Muscle layer of duodenum (tissue), 2 donors: ENCODE data around the gene MYORG.
A peak's percentile ranks its signal among the peaks of the same experiment; 100 is the strongest.

Experiments used
- H3K27ac ChIP-seq: one replicate; pipeline ENCODE4 v1.7.0; 2013; ENCODE audit warnings: mild to moderate bottlenecking, low read length
- H3K27me3 ChIP-seq: one replicate; pipeline ENCODE4 v1.7.0; 2013; ENCODE audit warnings: low read depth, mild to moderate bottlenecking, control low read depth, low read length
- H3K36me3 ChIP-seq, 2 donors: one replicate each; pipeline ENCODE4 v1.7.0; 2013; ENCODE audit warnings: low read length in 2 of 2, control low read depth in 1 of 2, mild to moderate bottlenecking in 1 of 2; ENCODE audit not compliant: insufficient read depth in 2 of 2, control insufficient read depth in 1 of 2
- H3K4me1 ChIP-seq, 2 donors: one replicate each; pipeline ENCODE4 v1.7.0; 2013; ENCODE audit warnings: low read length in 2 of 2, mild to moderate bottlenecking in 2 of 2, control low read depth in 1 of 2, moderate library complexity in 1 of 2; ENCODE audit not compliant: insufficient read depth in 2 of 2, control insufficient read depth in 1 of 2
- H3K4me3 ChIP-seq, 2 donors: one replicate each; pipeline ENCODE4 v1.7.0; 2013; ENCODE audit warnings: low read length in 2 of 2, low read depth in 1 of 2, mild to moderate bottlenecking in 1 of 2
- H3K9me3 ChIP-seq, 2 donors: one replicate each; pipeline ENCODE4 v1.7.0; 2013; ENCODE audit warnings: low read length in 2 of 2, control low read depth in 1 of 2, mild to moderate bottlenecking in 1 of 2; ENCODE audit not compliant: control insufficient read depth in 1 of 2
- donor health status: healthy.

MYORG gene

GRCh38 chr9:34328987-34329832, 47.5 kb downstream of the MYORG start, which contains the start of the genes KIF24 and NUDT2:
TSS of gene KIF24 (minus strand) at chr9:34329268. CDS start at chr9:34311346, 17,922 bp downstream.
TSS of gene NUDT2 (plus strand) at chr9:34329569. CDS start at chr9:34339040, 9,471 bp downstream.
- no peaks in the 10 kb centered on the region for H3K9me3 ChIP-seq
- no peaks in the 10 kb centered on the region for H3K27me3 ChIP-seq
- H3K27ac ChIP-seq = peak within 1 kb of the TSS; percentile 98
- peak within 1 kb of the TSS; percentile 81 to 95 for H3K4me3 ChIP-seq
- no peaks in the 10 kb centered on the region for H3K36me3 ChIP-seq
- H3K4me1 ChIP-seq = peaks cover 0 to 19% of the 10 kb centered on the region in 2 donors

- peak overlapping the region; percentile 81 to 95 for H3K4me3 ChIP-seq
- peak overlapping the region; percentile 68 for H3K27ac ChIP-seq
- H3K4me1 ChIP-seq = peaks cover 0 to 15% of the 10 kb centered on the region in 2 donors
- H3K36me3 ChIP-seq = no peaks in the 10 kb centered on the region
- no peaks in the 10 kb centered on the region for H3K9me3 ChIP-seq
- H3K27me3 ChIP-seq = no peaks in the 10 kb centered on the region
These were observed 48.2 kb downstream of the MYORG start for GRCh38 chr9:34328500-34328986.

DNA sequence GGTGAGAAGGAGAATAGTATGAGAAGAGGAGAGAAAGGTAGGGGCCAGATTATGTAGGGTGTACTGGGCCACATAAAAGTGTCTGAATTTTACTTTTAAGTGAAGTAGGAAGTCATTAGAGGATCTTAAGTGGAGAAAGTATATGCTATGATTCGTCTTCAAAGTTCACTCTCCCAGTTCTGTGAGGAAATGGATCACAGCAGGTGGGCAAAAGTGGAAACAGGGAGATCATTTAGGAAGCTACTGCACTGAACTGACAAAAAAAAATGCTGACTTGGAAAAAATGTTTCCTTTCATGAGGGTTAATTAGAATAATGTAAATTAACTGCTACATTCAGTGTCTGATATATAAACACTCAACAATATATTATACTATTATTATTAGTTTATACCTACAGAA, 50.0 kb downstream of the MYORG start:
- Histone ChIP-seq H3K27me3 (no peaks in the 10 kb centered on the region), H3K4me3 (no peak overlapping the region), H3K27ac (no peak overlapping the region), H3K36me3 (no peaks in the 10 kb centered on the region), H3K4me1 (peaks cover 0 to 7% of the 10 kb centered on the region in 2 donors), H3K9me3 (no peaks in the 10 kb centered on the region)

GRCh38 chr9:34322899-34323591, 53.7 kb downstream of the MYORG start:
- Histone ChIP-seq H3K4me1 (no peaks in the 10 kb centered on the region), H3K4me3 (no peak overlapping the region), H3K9me3 (no peaks in the 10 kb centered on the region), H3K27ac (no peak overlapping the region), H3K27me3 (no peaks in the 10 kb centered on the region), H3K36me3 (no peaks in the 10 kb centered on the region)

DNA sequence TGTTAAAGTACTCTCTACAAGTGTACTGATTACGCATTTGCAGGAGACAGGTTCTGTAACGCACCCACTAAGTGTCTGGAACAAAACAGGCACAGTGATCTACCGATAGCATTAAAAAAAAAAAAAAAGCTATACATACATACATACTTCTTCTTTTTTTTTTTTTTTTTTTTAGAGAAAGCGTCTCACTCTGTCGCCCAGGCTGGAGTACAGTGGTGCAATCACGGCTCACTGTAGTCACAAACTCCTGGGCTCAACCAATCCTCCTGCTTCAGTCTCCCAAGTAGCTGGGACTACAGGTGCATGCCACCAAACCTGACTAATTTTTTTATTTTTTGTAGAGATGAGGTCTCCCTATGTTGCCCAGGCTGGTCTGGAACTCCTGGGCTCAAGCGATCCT, 55.2 kb downstream of the MYORG start:
- no peaks in the 10 kb centered on the region for H3K4me1 ChIP-seq
- H3K4me3 ChIP-seq = no peak overlapping the region
- H3K27ac ChIP-seq = no peak overlapping the region
- no peaks in the 10 kb centered on the region for H3K9me3 ChIP-seq
- no peaks in the 10 kb centered on the region for H3K27me3 ChIP-seq
- no peaks in the 10 kb centered on the region for H3K36me3 ChIP-seq

DNA sequence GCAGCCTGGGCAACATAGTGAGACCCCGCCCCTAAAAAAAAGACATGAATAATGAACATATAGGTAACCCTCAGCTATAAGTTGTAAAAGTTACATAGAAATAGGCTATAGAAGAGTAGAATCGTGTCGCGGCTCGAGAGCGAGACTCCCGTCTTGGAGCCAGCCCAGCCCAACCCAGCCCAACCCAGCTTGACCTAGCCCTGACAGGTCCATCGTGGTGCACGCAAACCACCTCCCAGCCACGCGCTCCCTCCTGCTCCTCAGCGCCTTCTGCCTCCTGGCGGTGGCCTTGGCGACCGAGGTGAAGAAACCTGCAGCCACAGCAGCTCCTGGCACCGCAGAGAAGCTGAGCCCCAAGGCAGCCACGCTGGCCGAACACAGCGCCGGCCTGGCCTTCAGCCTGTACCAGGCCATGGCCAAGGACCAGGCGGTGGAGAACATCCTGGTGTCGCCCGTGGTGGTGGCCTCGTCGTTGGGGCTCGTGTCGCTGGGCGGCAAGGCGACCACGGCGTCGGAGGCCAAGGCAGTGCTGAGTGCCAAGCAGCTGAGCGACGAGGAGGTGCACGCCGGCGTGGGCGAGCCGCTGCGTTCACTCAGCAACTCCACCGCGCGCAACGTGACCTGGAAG, 58.4 kb downstream of the MYORG start:
- Histone ChIP-seq H3K27me3 (no peaks in the 10 kb centered on the region), H3K4me3 (no peak overlapping the region), H3K36me3 (no peaks in the 10 kb centered on the region), H3K4me1 (no peaks in the 10 kb centered on the region), H3K9me3 (no peaks in the 10 kb centered on the region), H3K27ac (no peak overlapping the region)

DNA sequence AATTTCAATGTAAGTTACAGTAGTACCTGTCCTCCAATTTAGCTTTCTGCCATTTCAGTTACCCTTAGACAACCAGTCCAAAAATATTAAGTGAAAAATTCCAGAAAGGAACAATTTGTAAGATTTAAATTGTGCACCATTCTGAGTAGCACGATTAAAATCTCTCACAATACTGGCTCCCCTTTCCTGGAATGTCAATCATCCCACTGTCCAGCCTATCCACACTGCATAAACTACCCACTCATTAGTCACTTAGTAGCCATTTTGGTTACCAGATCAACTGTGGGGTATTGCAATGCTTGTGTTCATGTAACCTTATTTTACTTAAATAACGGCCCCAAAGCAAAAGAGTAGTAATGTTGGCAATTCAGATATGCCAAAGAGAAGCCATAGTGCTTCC, 59.3 kb downstream of the MYORG start:
- Histone ChIP-seq H3K27me3 (no peaks in the 10 kb centered on the region), H3K9me3 (no peaks in the 10 kb centered on the region), H3K36me3 (no peaks in the 10 kb centered on the region), H3K4me1 (no peaks in the 10 kb centered on the region), H3K4me3 (no peak overlapping the region), H3K27ac (no peak overlapping the region)
